NCI-H82 treated with DMSO at 0.1 percent for 48 hours (cell line): Measurements from ENCODE around the gene GJD3.

Experiments
- DNase-seq: peaks from one replicate; lab custom pipeline; 2025; ENCODE audit not compliant: unreplicated experiment; lab: John Stamatoyannopoulos, UW

GJD3 gene

GRCh38 chr17:40325156-40326013 lies 39.2 kb downstream of the GJD3 start:
- no peak for DNase-seq

GRCh38 chr17:40323391-40324381 lies 40.9 kb downstream of the GJD3 start:
- DNase-seq: no peak

GRCh38 chr17:40322358-40323315 lies 41.9 kb downstream of the GJD3 start:
- DNase-seq: no peak

- no peak for DNase-seq
Measured at GRCh38 chr17:40321961-40322357, 42.6 kb downstream of the GJD3 start.

GRCh38 chr17:40321524-40321929 lies 43.0 kb downstream of the GJD3 start:
- no peak for DNase-seq

- DNase-seq: no peak
Measured at GRCh38 chr17:40320756-40321523, 43.6 kb downstream of the GJD3 start.

- no peak for DNase-seq
Measured at GRCh38 chr17:40319651-40320540, 44.6 kb downstream of the GJD3 start.

GRCh38 chr17:40318830-40319391 lies 45.6 kb downstream of the GJD3 start:
- DNase-seq: no peak

GRCh38 chr17:40317880-40318829 lies 46.4 kb downstream of the GJD3 start:
- peak; percentile 92 for DNase-seq

- peak; percentile 84 for DNase-seq
Measured at GRCh38 chr17:40317345-40317873, 47.1 kb downstream of the GJD3 start.

GRCh38 chr17:40316571-40317344 lies 47.8 kb downstream of the GJD3 start:
- no peak for DNase-seq

GRCh38 chr17:40315678-40316570 lies 48.6 kb downstream of the GJD3 start:
- DNase-seq: no peak

GRCh38 chr17:40315206-40315605 lies 49.3 kb downstream of the GJD3 start:
- DNase-seq: no peak

GRCh38 chr17:40314584-40314956 lies 50.0 kb downstream of the GJD3 start:
- no peak for DNase-seq
